IPS DF 6.9 (cell line): ENCODE data around the gene FAM83G.

Source experiments
- DNase-seq: peaks from one replicate; pipeline ENCODE4 v3.0.0-alpha.2; 2013; ENCODE audit warnings: low read depth, low spot score
- H3K27ac ChIP-seq: one replicate; pipeline ENCODE4 v1.5.1; 2013; ENCODE audit warnings: low read length, control low read depth
- H3K27me3 ChIP-seq: 2 replicates; pipeline ENCODE4 v1.6.1; 2013; ENCODE audit warnings: mild to moderate bottlenecking, low read length; ENCODE audit not compliant: control insufficient read depth, insufficient read depth
- H3K36me3 ChIP-seq: 2 replicates; pipeline ENCODE4 v1.6.1; 2013; ENCODE audit warnings: low read length; ENCODE audit not compliant: control insufficient read depth, insufficient read depth
- H3K4me1 ChIP-seq: 2 replicates; pipeline ENCODE4 v1.6.1; 2013; ENCODE audit warnings: low read length; ENCODE audit not compliant: control insufficient read depth, insufficient read depth
- H3K4me3 ChIP-seq: 2 replicates; pipeline ENCODE4 v1.5.1; 2013; ENCODE audit warnings: mild to moderate bottlenecking, low read length
- H3K9me3 ChIP-seq: 2 replicates; pipeline ENCODE4 v1.6.1; 2013; ENCODE audit warnings: low read length, inconsistent platforms; ENCODE audit not compliant: control insufficient read depth, insufficient read depth
- WGBS: extraction: QIAGEN DNeasy Blood & Tissue Kit; methylation state at CpG from one replicate; pipeline ENCODE4 v1.1.7; 2013; ENCODE audit warnings: mixed read lengths, missing lambda C conversion rate; ENCODE audit not compliant: insufficient read length, insufficient coverage; 5-methylcytosine and 5-hydroxymethylcytosine counted together

Gene FAM83G

DNA sequence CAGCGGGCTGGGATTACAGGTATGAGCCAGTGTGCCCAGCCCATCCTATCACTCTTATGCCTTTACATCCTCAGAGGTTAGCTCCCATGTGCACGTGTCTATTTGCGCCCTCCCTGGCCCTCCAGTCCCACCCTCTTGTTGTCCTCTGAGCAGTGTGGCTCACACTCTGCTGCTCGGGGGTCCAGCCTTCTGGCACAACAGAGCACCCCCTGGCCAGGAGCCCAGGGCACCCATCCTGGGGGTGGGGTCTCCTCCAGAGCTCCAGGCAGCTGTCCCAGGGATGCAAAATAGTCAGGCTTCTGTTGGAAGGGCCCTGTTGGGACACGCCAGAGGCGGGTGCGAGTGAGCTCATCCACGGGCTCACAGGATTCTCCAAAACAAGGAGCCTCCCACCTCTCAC, 11.7 kb upstream of the FAM83G start:
- Histone ChIP-seq H3K9me3 (no peaks in the 10 kb centered on the region), H3K4me1 (peaks cover 1% of the 10 kb centered on the region; the same call in 1 of the 2 replicates), H3K27me3 (no peaks in the 10 kb centered on the region), H3K27ac (no peak overlapping the region), H3K4me3 (no peak overlapping the region), H3K36me3 (no peaks in the 10 kb centered on the region)
- no CpG with 5 or more reads among the region's 8 CpGs for WGBS
- DNase-seq = no peak

DNA sequence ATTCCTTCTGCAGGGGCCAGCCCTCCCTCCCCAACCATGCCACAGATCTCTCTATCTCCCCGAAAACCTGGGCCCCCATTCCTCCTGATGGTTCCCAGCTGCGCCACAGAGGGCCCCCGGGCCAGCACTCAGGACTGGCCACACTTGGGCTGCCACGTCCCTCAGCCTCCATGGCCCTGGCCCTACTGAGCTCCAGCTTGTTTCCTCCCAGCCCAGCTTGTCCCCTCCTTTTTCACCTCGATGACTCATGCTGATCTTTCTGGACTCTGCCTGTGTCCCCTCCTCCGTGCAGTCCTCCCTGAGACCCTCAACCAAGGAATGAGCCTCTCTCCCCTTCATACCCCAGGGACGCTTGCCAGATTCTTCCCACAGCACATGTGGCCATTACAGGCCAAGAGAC, 10.9 kb upstream of the FAM83G start:
- H3K27me3 ChIP-seq = no peaks in the 10 kb centered on the region
- no peak for DNase-seq
- H3K27ac ChIP-seq = no peak overlapping the region
- peaks cover 1% of the 10 kb centered on the region; the same call in 1 of the 2 replicates for H3K4me1 ChIP-seq
- no CpG with 5 or more reads among the region's 7 CpGs for WGBS
- no peak overlapping the region for H3K4me3 ChIP-seq
- no peaks in the 10 kb centered on the region for H3K9me3 ChIP-seq
- no peaks in the 10 kb centered on the region for H3K36me3 ChIP-seq

DNA sequence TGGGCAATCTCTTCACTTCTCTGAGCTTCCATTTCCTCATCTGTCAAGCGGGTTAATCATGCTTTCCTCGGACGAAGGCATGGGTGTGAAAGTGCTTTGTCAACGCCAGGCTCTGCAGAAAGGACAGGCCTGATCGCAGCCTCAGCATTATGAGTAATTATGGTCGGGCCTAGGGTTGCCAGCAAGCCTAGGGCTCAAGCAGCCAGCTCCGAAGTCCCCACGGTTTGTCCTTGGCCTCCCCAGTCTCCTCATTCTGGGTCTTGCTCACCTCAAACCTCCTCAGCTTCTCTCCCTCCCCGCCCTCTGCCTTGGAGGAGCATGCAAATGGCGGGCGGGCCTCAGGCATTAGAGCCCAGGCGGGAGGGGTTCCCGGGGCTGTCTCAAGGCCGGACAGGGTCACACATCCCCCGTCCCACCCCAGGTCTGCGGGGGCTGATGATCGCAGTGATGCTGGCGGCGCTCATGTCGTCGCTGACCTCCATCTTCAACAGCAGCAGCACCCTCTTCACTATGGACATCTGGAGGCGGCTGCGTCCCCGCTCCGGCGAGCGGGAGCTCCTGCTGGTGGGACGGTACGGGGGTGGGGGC, 10.2 kb upstream of the FAM83G start:
- no peaks in the 10 kb centered on the region for H3K9me3 ChIP-seq
- H3K4me1 ChIP-seq = peaks cover 1% of the 10 kb centered on the region; the same call in 1 of the 2 replicates
- no CpG with 5 or more reads among the region's 29 CpGs for WGBS
- no peaks in the 10 kb centered on the region for H3K27me3 ChIP-seq
- DNase-seq = no peak
- H3K27ac ChIP-seq = no peak overlapping the region
- no peak overlapping the region for H3K4me3 ChIP-seq
- no peaks in the 10 kb centered on the region for H3K36me3 ChIP-seq

DNA sequence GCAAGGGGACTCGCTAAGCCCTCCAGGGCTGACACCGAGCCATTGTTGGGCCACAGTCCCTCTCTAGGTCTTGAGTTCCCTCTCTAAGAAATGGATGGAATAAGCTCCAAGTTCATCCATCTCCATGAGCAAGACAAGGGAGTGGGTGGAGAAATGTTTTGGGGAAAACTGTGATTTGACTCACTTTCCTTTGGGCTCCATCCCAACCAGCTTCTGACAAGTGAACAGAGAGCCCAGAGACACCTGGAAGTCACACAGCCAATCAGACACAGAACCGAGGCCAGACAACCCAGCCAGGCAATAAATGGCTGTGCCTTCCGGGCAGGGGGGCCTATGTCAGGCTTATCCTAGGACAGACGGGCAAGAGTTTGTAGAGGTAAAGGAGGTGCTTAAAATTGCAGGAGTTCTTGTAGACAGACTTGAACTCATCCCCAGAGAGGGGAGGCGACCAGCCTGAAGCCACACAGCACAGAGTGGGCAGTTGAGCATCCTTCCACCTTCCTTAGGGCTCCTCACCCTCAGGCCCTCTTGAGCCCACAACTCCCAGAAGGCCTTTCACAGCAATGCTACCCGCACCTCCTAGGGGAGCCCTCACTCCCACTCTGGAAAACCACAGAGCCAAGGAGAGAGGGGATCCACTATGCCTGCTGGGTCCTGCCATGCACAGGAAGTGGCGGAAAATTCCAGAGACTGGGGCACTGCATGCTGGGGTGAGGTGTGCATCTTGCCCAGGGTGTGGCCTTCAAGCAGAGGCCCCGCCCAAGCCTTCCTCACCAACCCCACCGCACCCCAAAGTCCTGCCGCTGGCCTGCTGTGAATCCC, 9.5 kb upstream of the FAM83G start:
- WGBS = no CpG with 5 or more reads among the region's 11 CpGs
- Histone ChIP-seq H3K27me3 (no peaks in the 10 kb centered on the region), H3K36me3 (no peaks in the 10 kb centered on the region), H3K9me3 (no peaks in the 10 kb centered on the region), H3K4me3 (no peak overlapping the region), H3K4me1 (peaks cover 1% of the 10 kb centered on the region; the same call in 1 of the 2 replicates), H3K27ac (no peak overlapping the region)
- no peak for DNase-seq

DNA sequence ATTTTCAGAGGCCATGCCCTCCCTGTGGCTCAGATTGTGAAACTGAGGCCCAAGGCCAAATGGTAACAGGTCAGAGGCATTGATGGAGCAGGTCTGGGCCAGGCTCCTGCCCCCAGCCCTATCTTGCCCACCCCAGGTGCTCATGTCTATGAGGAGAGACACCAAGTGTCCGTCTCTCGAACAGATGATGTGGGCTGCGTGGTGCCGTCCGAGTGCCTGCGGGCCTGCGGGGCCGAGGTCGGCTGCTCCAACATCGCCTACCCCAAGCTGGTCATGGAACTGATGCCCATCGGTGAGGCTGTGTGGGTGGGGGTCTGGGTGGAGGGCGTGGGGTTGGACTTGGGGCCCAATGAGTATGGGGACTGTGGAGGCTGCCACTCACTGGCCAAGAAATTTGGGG, 8.7 kb upstream of the FAM83G start:
- no peak overlapping the region for H3K4me3 ChIP-seq

DNA sequence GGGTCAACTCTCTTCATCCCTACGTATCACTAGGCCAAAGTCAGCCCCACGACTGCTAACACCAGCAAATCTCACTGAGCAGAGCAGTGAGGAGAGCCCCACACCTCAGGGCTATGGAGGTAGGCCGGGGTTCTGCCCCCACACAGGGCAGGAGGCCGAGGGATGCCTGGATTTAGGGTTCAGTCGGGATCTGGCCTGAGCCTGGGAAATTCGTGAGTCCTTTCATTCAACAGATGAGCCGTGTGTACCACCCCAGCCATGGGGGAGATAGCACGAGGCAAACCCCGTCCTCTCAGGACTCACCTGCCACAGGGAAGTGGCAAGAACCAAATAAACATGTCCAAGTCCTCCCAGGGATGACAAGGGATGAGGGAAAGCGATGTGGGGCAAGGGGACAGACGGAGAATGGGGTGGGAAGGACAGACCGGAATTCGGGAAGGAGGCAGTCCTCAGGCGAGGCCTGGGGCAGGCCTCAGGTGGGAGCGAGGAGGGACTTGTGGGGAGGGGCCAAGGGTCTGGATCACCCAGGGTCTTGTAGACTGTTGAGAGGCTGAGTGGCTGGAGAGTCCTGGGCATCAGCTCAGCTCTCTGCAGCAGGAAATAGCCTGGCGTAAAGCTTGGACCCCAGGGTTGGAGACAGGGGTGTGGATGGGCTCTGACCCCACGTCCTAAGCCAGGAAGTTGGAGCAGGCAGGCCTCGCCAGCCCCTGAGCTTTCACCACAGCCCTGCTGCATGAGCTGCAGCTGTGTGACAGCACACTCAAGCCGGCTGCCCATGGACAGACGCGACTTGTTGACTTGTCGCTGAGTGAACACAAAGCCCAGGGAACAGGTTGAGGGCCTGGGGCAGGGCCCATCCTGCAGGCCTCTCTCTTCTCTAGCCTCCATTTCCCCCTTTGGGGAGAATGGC, 7.9 kb upstream of the FAM83G start:
- no peak overlapping the region for H3K4me3 ChIP-seq
- no peak overlapping the region for H3K27ac ChIP-seq
- no peak for DNase-seq
- H3K4me1 ChIP-seq = peaks cover 1% of the 10 kb centered on the region; the same call in 1 of the 2 replicates
- WGBS = no CpG with 5 or more reads among the region's 22 CpGs
- H3K27me3 ChIP-seq = no peaks in the 10 kb centered on the region
- no peaks in the 10 kb centered on the region for H3K36me3 ChIP-seq
- no peaks in the 10 kb centered on the region for H3K9me3 ChIP-seq

More for the DNA sequence above, 8.7 kb upstream of the FAM83G start:
- Histone ChIP-seq H3K4me1 (peaks cover 1% of the 10 kb centered on the region; the same call in 1 of the 2 replicates), H3K27ac (no peak overlapping the region), H3K27me3 (no peaks in the 10 kb centered on the region), H3K36me3 (no peaks in the 10 kb centered on the region), H3K9me3 (no peaks in the 10 kb centered on the region)
- DNase-seq = no peak
- WGBS = no CpG with 5 or more reads among the region's 12 CpGs

DNA sequence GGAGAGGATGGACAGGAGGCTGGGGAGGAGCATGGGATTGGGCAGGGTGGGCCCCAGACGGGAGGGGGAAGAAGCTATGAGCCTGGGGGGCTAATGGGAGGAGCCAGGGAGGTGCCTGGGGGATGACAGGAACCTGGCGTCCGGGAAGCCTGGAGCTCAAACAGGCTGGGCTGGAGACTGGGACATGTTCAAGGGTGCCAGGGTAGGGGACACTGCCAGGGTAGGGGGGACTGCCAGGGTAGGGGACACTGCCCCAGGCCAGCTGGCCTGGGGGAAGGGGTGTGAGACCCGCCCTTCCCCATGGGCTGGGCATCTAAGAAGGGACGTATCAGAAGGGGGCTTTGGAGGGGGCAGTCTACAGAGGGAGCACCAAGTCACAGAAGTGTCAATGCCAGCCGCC, 7.0 kb upstream of the FAM83G start:
- DNase-seq = no peak
- Histone ChIP-seq H3K27ac (no peak overlapping the region), H3K27me3 (no peaks in the 10 kb centered on the region), H3K4me1 (peaks cover 1% of the 10 kb centered on the region; the same call in 1 of the 2 replicates), H3K36me3 (no peaks in the 10 kb centered on the region), H3K4me3 (no peak overlapping the region), H3K9me3 (no peaks in the 10 kb centered on the region)
- no CpG with 5 or more reads among the region's 6 CpGs for WGBS

DNA sequence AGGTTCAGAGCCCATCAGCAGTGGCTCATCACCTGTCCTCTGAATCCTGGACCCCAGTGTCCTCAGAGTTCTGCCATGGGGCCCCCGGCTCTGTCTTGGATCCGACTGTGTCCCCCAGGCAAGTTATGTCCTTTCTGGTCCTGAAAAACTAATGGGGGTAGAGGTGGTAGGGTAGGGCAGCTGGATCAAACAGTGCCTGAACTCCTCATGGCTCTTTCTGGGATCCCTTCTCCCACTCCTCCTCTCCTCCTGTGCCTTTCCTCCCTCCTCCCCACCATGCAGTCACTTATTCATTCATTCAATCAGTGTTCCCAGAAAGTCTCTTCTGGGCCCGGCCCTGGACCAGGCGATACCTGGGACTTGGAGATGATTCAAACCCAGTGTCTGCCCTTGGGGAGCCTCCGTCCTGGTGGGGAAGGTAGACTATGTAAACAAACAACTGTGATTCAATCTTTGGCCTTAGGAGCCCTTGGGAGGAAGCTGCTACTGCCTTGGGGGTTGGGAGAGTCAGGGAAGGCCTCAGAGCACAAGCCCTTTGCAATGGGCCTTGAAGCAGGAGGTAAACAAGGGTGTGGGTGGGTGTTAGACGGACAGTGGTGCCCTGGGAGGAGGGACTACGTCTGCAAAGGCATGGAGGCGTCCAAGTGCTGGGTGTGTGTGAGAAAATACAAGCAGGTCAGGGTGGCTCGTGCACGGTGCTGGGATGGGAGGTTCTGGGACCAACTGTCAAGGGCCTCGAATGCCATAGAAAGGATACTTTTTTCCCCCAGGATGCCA, 6.4 kb upstream of the FAM83G start:
- DNase-seq = no peak
- WGBS = no CpG with 5 or more reads among the region's 11 CpGs

DNA sequence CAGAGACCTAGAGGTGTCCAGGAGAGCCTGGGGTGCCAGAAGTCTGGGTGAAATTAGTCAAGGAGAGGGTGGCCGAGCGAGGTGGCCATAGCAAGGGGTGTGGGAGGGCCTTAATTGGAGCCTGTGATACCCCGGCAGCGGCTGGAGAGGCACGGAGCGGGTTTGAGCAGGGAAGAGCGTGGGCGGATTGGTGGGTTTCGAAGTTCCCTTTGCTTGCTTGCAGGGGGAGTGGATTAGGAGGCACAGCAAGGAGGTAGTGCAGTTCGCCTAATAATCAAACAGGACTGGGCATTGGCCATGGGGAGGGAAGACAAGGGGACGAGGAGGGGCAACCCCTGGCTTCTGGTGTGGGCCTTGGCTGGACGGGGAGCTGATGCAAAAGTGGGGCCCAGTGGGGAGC, 5.4 kb upstream of the FAM83G start:
- WGBS = no CpG with 5 or more reads among the region's 12 CpGs
- H3K27me3 ChIP-seq = no peaks in the 10 kb centered on the region
- H3K9me3 ChIP-seq = no peaks in the 10 kb centered on the region
- DNase-seq = no peak
- H3K4me3 ChIP-seq = no peak overlapping the region
- no peaks in the 10 kb centered on the region for H3K36me3 ChIP-seq
- H3K4me1 ChIP-seq = peaks cover 5% of the 10 kb centered on the region
- no peak overlapping the region for H3K27ac ChIP-seq

More for the DNA sequence above, 6.4 kb upstream of the FAM83G start:
- Histone ChIP-seq H3K9me3 (no peaks in the 10 kb centered on the region), H3K4me3 (no peak overlapping the region), H3K36me3 (no peaks in the 10 kb centered on the region), H3K4me1 (peaks cover 1% of the 10 kb centered on the region; the same call in 1 of the 2 replicates), H3K27ac (no peak overlapping the region), H3K27me3 (no peaks in the 10 kb centered on the region)

DNA sequence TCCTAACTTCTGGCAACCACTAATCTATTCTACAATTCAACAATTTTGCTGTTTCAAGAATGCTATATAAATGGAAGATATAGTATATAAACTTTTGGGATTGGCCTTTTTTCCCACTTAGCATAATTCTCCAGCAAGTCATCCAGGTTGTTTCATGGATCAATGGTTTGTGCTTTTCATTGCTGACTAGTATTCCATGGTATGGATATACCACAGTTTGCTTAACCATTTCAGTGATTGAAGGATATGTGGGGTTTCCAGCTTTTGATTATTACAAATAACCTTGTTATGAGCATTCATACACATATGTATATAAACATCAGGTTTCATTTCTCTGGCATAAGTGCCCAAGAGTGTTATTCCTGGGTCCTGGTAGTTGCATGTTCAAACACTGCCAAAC, 2.1 kb upstream of the FAM83G start:
- no peaks in the 10 kb centered on the region for H3K27me3 ChIP-seq
- H3K9me3 ChIP-seq = no peaks in the 10 kb centered on the region
- H3K27ac ChIP-seq = no peak overlapping the region
- no peak for DNase-seq
- no peaks in the 10 kb centered on the region for H3K36me3 ChIP-seq
- H3K4me3 ChIP-seq = no peak overlapping the region
- peaks cover 6% of the 10 kb centered on the region for H3K4me1 ChIP-seq
